Skeletal muscle cell (primary cell): Measurements from ENCODE around the gene CNTN5.

ENCODE experiments used
- DNase-seq: peaks from one replicate; pipeline ENCODE4 v3.0.0-alpha.2; 2010; ENCODE audit warnings: low read depth
- H3K4me3 ChIP-seq: 2 replicates; pipeline ENCODE4 v1.5.1; 2011; ENCODE audit warnings: low read depth, mild to moderate bottlenecking, control low read depth, low read length, moderate library complexity

The CNTN5 gene

DNA sequence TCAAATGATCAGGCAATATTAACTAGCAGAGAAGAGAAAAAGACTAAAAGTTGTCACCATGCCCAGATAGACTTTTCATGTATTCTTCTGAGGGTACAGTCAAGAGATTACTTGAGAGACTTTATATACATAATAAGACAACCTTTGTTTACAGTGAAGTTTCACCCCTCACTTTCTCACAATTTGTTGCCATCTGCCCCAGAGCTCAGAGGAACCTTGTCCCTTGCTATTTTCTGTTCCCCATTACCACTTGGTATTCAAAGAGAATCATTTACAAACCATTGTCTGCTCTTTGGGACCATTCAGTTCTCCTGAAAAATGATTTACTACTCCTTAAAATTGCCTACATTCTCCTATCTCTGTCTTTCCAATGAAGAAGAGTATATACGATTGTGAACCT lies 544.6 kb downstream of the CNTN5 start:
- no peak for DNase-seq

DNA sequence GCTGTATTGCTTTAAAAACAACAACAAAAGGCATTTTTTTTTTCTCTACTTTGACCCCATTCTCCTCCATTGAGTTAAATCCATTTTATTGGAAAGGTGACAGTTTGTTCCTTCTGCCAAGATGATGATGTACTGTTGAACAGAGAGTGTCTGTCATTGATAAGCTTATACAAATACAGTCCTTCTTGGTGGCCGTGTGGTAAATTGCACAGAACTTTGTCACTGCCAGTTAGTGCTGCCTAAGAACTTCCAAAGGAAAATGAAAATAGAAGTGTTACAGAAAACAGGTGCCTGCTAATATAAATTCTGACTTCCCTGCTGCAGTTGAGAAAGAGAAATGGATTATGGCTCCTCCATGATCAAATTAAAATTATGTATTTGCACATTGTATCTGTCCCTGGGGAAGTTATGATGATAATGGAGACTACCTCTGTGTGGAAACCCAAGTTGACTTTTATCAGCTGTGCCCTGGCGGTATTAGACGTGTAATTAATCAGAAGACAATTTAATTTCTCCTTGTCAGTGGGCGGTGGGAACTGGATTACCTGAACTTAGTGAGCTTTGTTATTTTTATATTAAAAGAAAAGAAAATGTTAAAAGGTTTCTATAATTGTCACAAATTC lies 546.7 kb downstream of the CNTN5 start:
- no peak overlapping the region for H3K4me3 ChIP-seq
- DNase-seq = no peak

More for the DNA sequence above, 544.6 kb downstream of the CNTN5 start:
- H3K4me3 ChIP-seq = no peak overlapping the region

DNA sequence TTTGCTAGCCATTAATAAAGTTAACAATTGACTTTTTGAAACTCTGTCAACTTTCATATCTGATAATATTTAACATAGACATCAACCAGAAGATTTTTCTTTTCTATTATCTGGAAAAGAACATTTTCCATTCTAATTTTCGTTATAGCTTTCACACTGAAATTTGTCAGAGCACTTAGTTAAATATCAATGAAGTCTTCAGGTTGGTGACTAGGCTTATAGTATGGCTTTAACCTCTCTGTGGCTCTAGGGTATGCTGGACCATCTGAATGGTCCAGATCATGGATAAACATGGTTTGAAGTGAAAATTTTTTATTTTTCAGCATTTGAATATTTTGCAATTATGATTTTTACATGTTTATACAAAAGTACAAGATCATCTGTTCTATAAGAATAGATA lies 548.1 kb downstream of the CNTN5 start:
- DNase-seq = no peak
- H3K4me3 ChIP-seq = no peak overlapping the region

DNA sequence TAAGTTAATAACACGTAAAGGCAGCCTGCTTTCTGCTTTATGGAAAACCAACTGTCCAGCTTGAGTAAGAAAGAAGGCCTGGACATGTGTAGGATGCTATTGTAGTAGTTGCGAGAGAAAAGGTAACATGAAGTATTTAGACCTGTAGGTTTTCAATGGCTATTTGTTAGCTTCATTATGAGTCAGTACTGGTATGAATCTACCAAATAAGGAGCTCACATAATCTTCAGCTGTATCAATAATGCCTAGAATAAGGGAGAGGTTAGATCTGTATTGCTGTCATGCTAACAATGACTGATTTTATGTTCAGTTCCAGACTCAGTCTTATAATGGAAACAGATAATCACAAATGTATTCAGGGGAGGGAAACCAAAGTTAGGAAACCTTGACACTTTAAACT lies 550.3 kb downstream of the CNTN5 start:
- no peak for DNase-seq
- H3K4me3 ChIP-seq = no peak overlapping the region

DNA sequence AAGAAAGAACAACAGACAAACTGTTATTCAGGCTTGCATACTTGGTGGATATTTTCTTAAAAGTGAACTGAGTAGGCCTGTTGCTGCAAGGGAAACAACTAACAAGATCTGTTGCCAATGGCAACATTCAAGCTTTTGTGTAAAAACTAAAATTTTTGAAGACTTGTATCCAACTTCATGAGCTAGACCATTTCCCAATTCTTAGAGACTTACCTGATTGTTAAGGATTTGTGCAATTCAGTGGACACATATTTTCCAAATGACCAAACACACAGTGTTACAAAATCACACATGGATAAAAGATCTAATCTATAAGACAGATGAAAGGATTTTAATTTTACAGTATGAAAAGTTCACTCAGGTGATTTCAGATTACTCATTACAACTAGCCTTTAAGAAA lies 564.1 kb downstream of the CNTN5 start:
- no peak overlapping the region for H3K4me3 ChIP-seq
- DNase-seq = no peak

DNA sequence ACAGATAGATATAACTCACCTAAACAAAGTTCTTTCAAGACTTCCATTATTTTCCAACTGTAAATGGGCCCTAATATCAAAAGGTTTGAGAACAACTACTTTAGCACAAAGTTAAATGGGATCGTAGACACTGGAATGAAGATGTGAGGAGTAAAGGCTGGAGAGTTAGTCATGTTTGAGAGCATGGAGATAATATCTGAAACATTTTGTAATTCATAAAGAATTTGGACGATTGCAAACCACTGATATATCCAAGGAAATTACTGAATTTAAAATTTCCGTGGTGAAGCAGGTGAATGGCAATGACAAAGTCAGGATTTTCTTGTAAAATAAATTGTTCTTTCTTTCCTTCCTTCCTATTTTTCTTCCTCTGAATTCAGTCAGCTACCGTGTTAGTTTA lies 564.9 kb downstream of the CNTN5 start:
- DNase-seq = no peak
- no peak overlapping the region for H3K4me3 ChIP-seq

DNA sequence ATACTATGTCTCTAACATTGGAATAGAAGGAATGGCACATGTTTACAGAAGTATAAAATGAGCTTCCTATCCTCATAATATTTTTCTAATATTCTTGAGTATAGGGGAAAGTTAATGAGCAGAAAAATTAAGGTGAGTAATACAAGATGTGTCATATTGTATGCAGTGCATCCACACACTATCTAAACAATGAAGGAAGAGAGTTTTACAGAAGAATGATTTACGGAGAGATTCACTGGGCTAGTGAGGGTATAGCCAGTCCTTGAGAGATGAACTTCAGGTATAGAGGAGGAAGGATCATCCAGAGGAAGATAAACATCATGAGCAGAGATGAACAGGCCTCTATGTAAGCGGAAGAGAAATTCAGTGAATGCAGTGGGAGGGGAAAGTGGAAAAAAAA lies 569.0 kb downstream of the CNTN5 start:
- DNase-seq = no peak
- no peak overlapping the region for H3K4me3 ChIP-seq

DNA sequence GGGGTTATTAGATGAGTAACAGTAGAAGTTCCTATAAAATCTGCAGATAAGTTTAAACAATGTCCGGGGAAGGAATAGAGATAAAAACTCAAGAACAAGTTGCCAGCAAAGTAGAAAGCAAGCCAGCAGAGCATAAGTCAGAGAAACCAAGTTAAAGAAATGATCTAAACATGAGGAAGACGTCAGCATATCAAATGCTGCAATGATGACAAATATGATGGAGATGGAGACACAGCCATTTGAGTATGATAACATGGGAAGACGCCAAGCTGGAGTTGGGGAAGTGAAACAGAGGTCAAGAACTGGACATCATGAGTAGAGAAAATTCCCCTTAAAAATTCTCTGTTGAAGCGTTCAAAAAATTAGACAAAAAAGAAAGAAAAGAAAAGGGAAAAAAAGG lies 571.5 kb downstream of the CNTN5 start:
- no peak for DNase-seq
- no peak overlapping the region for H3K4me3 ChIP-seq

DNA sequence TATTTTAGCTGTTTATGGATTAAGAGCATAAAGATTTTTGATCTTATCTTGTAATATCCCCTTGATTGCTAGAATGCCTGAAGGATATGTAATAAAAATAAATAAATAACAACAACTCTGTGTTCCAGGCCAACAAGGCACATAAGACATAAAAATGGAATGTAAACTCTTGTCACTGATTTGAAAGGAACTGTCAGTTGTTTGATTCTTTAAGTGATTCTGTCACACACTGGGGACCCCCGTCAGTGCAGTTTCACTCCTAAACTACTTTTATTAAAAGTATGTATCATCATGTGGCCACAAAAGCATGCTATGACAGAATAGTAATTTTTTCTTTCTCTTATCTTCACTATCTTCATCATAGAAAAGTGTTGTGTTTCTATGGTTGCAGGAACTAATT lies 572.4 kb downstream of the CNTN5 start:
- no peak for DNase-seq

DNA sequence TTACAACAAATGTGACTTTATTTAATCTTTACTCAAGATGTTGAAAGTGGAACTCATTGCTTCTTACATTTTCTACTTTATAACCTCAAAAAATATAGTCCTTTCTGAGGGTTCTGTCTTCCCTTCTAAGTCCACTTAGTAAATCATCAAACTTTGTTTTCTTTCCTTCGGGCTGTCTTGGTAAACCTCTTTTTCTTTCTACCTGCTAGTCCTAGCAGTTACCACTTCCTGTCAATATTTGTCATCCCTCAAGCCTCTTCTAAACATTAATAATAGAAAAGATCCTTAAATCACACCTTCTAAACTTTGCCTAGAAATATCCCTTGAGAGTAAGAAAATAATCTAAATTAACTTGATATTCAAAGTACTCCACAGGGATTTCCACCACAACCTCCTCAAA lies 580.4 kb downstream of the CNTN5 start:
- H3K4me3 ChIP-seq = no peak overlapping the region
- DNase-seq = no peak

More for the DNA sequence above, 572.4 kb downstream of the CNTN5 start:
- no peak overlapping the region for H3K4me3 ChIP-seq

DNA sequence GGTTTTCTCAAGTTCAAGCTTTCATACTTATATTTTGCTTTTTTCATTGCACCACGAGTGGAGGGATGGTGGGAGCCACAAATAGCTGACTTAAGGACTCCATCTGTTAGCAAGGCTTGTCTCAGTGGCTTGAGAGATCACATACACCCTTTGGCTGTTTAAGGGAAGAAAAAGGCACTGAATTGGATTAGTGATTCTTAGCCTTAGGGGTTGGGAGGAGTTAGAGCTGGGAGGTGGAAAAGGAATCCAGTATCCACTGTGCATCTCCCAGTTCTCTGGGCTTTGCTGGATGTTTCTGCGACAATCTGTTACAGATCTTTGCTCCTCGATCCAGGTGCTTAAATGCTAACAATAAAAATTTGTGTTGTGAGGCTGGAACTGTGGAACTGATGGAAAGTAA lies 593.6 kb downstream of the CNTN5 start:
- DNase-seq = no peak

DNA sequence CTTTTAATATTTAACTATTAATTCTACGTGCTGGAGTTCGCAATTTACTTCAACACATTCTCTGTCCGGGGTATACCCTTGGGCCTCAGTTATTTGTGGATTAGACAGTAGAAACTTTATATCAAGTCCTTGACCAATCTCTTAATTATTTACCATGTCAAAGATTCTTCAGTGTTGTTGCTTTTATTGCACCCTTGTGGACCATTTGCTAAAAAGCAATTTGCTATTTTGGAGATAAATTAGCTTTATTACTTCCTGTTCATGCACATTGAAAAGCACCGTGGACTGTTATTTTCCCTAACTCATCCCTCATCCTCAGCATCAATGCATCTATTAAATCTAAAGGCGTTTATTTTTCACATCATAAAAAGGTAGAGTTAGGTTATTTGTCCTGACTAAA lies 609.9 kb downstream of the CNTN5 start:
- no peak overlapping the region for H3K4me3 ChIP-seq
- DNase-seq = no peak

More for the DNA sequence above, 593.6 kb downstream of the CNTN5 start:
- no peak overlapping the region for H3K4me3 ChIP-seq

DNA sequence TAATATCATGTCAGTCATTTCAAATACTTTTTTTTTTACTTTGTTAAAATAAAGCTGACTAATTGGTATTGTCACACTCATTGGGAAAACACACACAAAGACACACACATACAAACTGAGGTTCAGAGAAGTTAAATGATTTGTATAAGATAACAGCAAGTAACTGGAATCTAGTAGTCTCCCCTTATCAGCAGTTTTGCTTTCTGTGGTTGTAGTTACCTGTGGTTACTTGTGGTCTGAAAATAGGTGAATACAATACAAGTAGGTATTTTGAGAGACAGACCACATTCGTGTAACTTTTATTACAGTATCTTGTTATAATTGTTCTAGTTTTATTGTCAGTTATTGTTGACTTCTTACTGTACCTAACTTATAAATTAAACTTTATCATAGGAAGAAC lies 610.9 kb downstream of the CNTN5 start:
- no peak overlapping the region for H3K4me3 ChIP-seq

DNA sequence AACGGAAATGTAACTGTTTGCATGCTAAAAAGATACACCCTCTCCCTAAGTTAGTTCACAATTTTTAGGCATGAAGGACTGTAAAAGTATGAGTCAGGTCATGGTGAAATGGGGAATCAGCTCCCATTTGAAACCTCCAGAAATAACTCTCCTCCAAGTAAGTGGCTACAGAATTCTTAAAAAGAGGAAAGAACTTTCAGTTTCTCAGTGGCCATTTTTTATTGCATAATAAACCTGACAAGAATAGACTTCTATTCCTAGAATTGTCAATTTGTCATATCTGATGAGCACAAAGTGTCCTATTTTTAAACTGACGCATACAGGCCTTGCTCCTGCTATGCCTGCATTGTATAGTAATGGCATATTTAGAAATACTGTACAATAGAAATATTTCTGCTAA lies 612.2 kb downstream of the CNTN5 start:
- DNase-seq = no peak

More for the DNA sequence above, 610.9 kb downstream of the CNTN5 start:
- DNase-seq = no peak

DNA sequence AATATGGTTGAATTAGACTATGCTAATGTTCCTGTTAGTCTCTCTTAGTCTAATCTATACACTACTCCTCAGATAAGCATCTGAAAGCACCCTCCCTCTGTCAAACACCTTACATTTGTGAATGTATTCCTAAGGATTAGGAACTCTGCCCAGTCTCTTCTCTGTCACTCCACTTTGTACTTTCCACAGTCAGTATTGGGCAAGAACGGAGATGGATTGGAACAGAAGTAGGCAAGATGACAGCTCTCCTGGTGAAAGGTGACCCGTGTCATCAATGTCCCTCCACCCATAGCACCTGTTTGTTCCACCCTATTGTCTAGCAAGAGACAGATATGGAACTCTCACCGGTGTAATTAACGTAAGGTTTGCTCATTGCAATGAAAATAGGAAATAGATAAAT lies 613.8 kb downstream of the CNTN5 start:
- no peak for DNase-seq
- no peak overlapping the region for H3K4me3 ChIP-seq

More for the DNA sequence above, 612.2 kb downstream of the CNTN5 start:
- H3K4me3 ChIP-seq = no peak overlapping the region

DNA sequence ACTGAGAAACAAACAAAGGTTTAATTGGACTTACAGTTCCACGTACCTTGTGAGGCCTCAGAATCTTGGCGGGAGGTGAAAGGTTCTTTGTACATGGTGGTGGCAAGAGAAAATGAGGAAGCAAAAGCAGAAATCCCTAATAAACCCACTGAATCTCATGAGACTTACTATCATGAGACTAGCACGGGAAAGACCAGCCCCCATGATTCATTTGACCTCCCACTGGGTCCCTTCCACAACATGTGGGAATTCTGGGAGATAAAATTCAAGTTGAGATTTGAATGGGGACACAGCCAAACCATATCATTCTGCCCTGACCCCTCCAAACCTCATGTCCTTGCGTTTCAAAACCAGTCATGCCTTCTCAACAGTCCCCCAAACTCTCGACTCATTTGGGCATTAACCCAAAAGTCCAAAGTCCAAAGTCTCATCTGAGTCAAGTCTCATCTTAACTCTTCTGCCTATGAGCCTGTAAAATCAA lies 617.4 kb downstream of the CNTN5 start:
- DNase-seq = no peak

DNA sequence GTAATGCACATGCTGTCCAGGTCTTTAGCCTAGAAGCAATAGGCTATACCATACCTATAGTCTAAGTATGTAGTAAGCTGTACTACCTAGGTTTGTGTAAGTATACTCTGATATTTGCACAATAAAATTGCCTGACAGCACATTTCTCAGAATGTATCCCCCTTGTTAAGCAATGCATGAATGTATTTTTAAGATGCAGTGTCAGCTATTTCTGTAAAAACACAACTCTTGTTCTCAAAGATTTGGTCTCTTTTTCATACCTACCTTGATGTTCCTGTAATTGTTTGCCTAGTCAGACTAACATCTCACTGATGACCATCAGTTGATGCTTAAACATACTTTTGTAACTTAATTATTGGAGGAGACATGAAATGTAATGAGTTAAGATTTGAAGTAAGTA lies 619.9 kb downstream of the CNTN5 start:
- H3K4me3 ChIP-seq = no peak overlapping the region
- no peak for DNase-seq

More for the DNA sequence above, 617.4 kb downstream of the CNTN5 start:
- H3K4me3 ChIP-seq = no peak overlapping the region

DNA sequence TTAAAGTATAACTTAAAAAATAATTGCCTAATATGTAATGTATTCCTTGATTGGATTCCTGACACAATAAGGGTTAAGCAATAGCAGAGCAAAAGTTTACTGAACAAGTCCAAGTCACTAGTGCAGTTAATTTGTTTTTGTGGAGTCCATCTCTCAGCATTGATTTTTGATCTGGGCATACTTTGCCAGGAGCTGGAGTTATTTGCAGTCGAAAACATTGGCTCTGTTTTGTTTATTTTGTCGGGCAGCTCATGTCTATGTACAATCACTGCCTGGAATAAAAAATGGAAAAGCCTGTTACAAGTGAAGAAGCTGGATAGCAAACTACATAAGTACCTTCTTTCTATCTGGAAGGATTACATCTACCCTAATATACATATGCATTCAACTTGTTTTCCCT lies 625.2 kb downstream of the CNTN5 start:
- H3K4me3 ChIP-seq = no peak overlapping the region

DNA sequence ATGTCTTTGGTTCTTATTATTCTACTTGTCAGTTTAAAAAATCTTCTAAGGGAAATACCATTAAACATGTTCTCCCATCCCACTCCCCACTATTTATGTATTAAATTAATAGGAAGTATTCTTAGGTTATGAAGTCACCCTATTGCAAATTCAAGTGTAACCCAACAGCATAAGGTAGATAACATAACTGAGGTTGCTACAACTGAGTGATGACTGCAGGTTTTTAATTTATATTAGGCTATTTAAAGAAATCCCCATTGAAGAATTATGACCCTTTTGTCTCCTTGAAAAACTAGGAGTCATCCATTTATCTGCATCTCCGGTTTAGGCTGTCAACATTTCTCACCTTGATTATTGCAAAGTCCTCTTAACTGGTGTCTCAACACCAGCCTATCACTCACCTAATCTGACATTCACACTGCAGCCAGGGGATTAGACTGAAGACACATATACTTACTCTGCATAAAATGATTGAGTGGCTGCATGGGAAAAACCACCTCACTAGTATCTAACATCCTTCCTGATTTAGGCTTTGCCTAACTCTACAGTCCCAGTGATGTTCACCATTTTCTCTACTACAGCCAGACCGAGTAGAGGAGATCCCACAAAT lies 649.4 kb downstream of the CNTN5 start:
- no peak overlapping the region for H3K4me3 ChIP-seq
- DNase-seq = no peak

More for the DNA sequence above, 625.2 kb downstream of the CNTN5 start:
- no peak for DNase-seq

DNA sequence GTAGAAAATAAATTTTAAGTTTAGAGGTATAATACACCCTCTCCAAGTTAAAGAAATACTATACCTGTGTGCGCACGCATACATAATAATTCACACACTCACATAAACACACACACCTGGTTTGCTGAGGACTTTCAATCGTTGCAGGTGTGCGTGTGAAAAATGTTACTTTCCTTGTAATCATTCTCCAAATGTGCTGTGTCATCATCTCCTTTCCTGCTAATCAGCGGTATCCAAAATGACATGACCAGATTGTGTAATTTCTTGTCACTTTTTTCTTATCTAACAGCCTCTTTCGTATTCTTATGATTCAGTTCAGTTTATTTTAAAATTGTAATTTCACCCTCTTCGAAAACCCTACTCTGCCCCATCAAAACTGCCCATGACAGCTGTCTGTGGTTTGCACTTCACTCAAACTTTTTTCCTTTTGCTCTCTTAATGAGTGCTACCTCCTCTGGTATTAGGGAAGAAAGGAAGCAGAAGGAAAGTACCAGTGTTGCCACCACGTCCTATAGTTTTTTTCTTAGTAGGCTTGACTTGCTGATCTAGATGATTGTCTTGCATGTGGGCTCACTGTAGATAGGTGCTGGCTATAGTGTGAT lies 651.2 kb downstream of the CNTN5 start:
- H3K4me3 ChIP-seq = no peak overlapping the region
- no peak for DNase-seq

DNA sequence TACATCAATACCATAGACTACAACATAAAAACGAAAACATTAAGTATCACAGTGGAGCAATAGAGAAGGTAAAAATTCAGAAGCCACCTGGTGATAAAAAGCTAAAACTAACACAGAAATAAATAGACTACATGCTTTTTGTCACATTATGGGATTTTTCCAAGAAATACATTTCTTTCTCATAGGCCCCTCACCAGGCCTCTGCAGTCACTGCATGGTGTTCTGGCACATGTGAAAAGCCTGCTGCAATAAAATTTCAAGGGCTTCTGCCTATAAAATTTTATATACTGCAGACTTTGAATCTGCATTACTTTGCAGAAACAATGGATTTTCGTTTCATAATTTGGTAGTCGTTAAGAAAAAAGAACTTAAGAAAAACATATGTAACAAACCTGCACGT lies 655.5 kb downstream of the CNTN5 start:
- no peak overlapping the region for H3K4me3 ChIP-seq
- no peak for DNase-seq
